Glutamatergic neuron (in vitro differentiated cells): ENCODE results near the gene GPS2. TPM values are rescaled to one million over a fixed set of nuclear protein-coding genes. Genes with fewer than 3 reads are reported as not detected.

Experiments used
- DNase-seq: peaks from one replicate; pipeline ENCODE4 v3.0.0; 2022
- H3K27ac Mint-ChIP-seq: one replicate; pipeline ENCODE4 v1.8.0; 2020; ENCODE audit warnings: mild to moderate bottlenecking, mixed read lengths, inconsistent platforms; ENCODE audit not compliant: unreplicated experiment
- H3K27me3 Mint-ChIP-seq: one replicate; pipeline ENCODE4 v1.8.0; 2020; ENCODE audit warnings: mild to moderate bottlenecking, moderate library complexity, mixed read lengths, inconsistent platforms; ENCODE audit not compliant: unreplicated experiment
- H3K36me3 Mint-ChIP-seq: one replicate; pipeline ENCODE4 v1.8.0; 2020; ENCODE audit warnings: mild to moderate bottlenecking, mixed read lengths, inconsistent platforms; ENCODE audit not compliant: unreplicated experiment
- H3K4me1 Mint-ChIP-seq: one replicate; pipeline ENCODE4 v1.8.0; 2020; ENCODE audit warnings: mild to moderate bottlenecking, low read depth, mixed read lengths, inconsistent platforms; ENCODE audit not compliant: unreplicated experiment
- H3K4me3 Mint-ChIP-seq: one replicate; pipeline ENCODE4 v1.8.0; 2020; ENCODE audit warnings: mild to moderate bottlenecking, mixed read lengths, inconsistent platforms; ENCODE audit not compliant: unreplicated experiment
- H3K9me3 Mint-ChIP-seq: one replicate; pipeline ENCODE4 v1.8.0; 2020; ENCODE audit warnings: mild to moderate bottlenecking, moderate library complexity, mixed read lengths, inconsistent platforms; ENCODE audit not compliant: unreplicated experiment
- CTCF ChIP-seq: fragments of 200-600 bp; sonication (generic); IDR thresholded peaks from one replicate; pipeline ENCODE4 v1.5.0; 2021; ENCODE audit not compliant: partially characterized antibody, unreplicated experiment
- total RNA-seq: library from RNA; stranded (reverse); fragmentation: NEBNext Ultra II Directional; extraction: Animal tissue kit (Norgen Biotek cat#: 25700); gene quantifications from one replicate; pipeline ENCODE4 v1.2.1, GENCODE V29; 2021; ENCODE audit not compliant: unreplicated experiment

The GPS2 gene
- total RNA-seq, 1 donor from 2014 or later, result 98.3 TPM

GRCh38 chr17:7294614-7295153 is 20.5 kb downstream of the GPS2 start, which contains the start of gene YBX2:
YBX2 (minus strand) TSS chr17:7294639; CDS start chr17:7294500, 139 bp downstream.
- peaks cover 8% of the 10 kb centered on the region for H3K9me3 Mint-ChIP-seq
- peaks cover 25% of the 10 kb centered on the region for H3K27me3 Mint-ChIP-seq
- no peaks in the 10 kb centered on the region for H3K36me3 Mint-ChIP-seq
- H3K4me3 Mint-ChIP-seq, result peak within 1 kb of the TSS; percentile 72
- TF ChIP-seq CTCF, result no peak
- H3K4me1 Mint-ChIP-seq, result no peaks in the 10 kb centered on the region
- peak; percentile 83 for DNase-seq
- peak within 1 kb of the TSS; percentile 68 for H3K27ac Mint-ChIP-seq

- Mint-ChIP-seq H3K36me3 (no peaks in the 10 kb centered on the region), H3K4me1 (no peaks in the 10 kb centered on the region), H3K9me3 (peaks cover 8% of the 10 kb centered on the region), H3K27ac (no peak overlapping the region), H3K27me3 (peaks cover 22% of the 10 kb centered on the region), H3K4me3 (peak overlapping the region; percentile 66)
- no peak for TF ChIP-seq CTCF
- peak; percentile 33 for DNase-seq
Observed at GRCh38 chr17:7293816-7294613, 21.1 kb downstream of the GPS2 start.

GRCh38 chr17:7293159-7293558 is 22.0 kb downstream of the GPS2 start:
- H3K27ac Mint-ChIP-seq, result no peak overlapping the region
- no peaks in the 10 kb centered on the region for H3K4me1 Mint-ChIP-seq
- peaks cover 8% of the 10 kb centered on the region for H3K9me3 Mint-ChIP-seq
- H3K36me3 Mint-ChIP-seq, result no peaks in the 10 kb centered on the region
- H3K27me3 Mint-ChIP-seq, result peaks cover 22% of the 10 kb centered on the region
- H3K4me3 Mint-ChIP-seq, result peak overlapping the region; percentile 66
- TF ChIP-seq CTCF, result no peak
- DNase-seq, result no peak

- Mint-ChIP-seq H3K27me3 (peaks cover 22% of the 10 kb centered on the region), H3K27ac (no peak overlapping the region), H3K9me3 (peaks cover 8% of the 10 kb centered on the region), H3K4me1 (no peaks in the 10 kb centered on the region), H3K36me3 (no peaks in the 10 kb centered on the region), H3K4me3 (no peak overlapping the region)
- no peak for DNase-seq
- TF ChIP-seq CTCF, result no peak
Observed at GRCh38 chr17:7292729-7293128, 22.4 kb downstream of the GPS2 start.

- no peaks in the 10 kb centered on the region for H3K36me3 Mint-ChIP-seq
- H3K27ac Mint-ChIP-seq, result no peak overlapping the region
- TF ChIP-seq CTCF, result no peak
- H3K9me3 Mint-ChIP-seq, result peaks cover 8% of the 10 kb centered on the region
- peaks cover 24% of the 10 kb centered on the region for H3K27me3 Mint-ChIP-seq
- DNase-seq, result no peak
- no peak overlapping the region for H3K4me3 Mint-ChIP-seq
- H3K4me1 Mint-ChIP-seq, result no peaks in the 10 kb centered on the region
Observed at GRCh38 chr17:7292194-7292593, 23.0 kb downstream of the GPS2 start.
